OCI-LY3 (cell line): ENCODE measurements around the gene NAV2.

Experiments used
- EZH2phosphoT487 ChIP-seq: fragments of 200-600 bp; shearing (Covaris generic); IDR thresholded peaks from 2 replicates; pipeline ENCODE4 v1.6.1; 2018; ENCODE audit warnings: antibody characterized with exemption, mixed run types, low read depth
- TF ChIP-seq, protein P1 (sequence below): fragments of 200-600, 300-600 bp; sonication (generic); IDR thresholded peaks from 2 replicates; pipeline ENCODE4 v1.5.1; 2014; ENCODE audit warnings: antibody characterized with exemption, low read length, low read depth

DNA sequence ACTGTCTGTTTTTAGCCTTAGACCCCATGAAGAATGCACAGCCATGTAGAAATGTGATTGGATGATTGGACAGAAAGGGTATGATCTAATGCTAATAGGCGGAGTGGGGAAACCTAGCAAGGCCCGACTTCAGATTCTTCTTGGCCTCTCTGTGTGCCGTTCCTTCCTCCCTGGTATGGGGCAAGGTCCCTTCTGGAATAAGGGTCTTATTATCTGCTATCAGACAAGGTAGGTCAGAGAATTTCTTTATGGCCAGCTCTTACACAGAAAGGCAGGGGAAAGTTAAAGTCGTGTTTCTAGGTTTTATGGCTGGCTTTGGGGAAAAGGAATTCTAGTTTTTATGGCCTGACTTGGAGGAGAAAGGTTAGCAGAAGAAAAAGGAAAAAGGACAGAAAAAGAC is 417.0 kb downstream of the NAV2 start:
- TF ChIP-seq, protein P1, sequence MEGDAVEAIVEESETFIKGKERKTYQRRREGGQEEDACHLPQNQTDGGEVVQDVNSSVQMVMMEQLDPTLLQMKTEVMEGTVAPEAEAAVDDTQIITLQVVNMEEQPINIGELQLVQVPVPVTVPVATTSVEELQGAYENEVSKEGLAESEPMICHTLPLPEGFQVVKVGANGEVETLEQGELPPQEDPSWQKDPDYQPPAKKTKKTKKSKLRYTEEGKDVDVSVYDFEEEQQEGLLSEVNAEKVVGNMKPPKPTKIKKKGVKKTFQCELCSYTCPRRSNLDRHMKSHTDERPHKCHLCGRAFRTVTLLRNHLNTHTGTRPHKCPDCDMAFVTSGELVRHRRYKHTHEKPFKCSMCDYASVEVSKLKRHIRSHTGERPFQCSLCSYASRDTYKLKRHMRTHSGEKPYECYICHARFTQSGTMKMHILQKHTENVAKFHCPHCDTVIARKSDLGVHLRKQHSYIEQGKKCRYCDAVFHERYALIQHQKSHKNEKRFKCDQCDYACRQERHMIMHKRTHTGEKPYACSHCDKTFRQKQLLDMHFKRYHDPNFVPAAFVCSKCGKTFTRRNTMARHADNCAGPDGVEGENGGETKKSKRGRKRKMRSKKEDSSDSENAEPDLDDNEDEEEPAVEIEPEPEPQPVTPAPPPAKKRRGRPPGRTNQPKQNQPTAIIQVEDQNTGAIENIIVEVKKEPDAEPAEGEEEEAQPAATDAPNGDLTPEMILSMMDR: no peak
- no peak for TF ChIP-seq EZH2phosphoT487
